Measurements from ENCODE around the gene CLEC4D. TPM values are rescaled to one million over a fixed set of nuclear protein-coding genes. Genes with fewer than 3 reads are reported as not detected.
"Not testable (repeated sequence)": the region's sequence is repeated elsewhere in the genome, so short reads cannot be mapped to it uniquely, and the experiment has no call there.

CLEC4D gene
- polyA plus RNA-seq (2012; ENCODE audit: missing spikeins): not detected

- FAIRE-seq (no peak), DNase-seq (ENCODE audit: insufficient read length) (no peak)
- TF ChIP-seq POLR2AphosphoS5 (IDR thresholded peaks at IDR 0.05; ENCODE audit: low read depth, low read length) (no peak), TAF1 (IDR thresholded peaks at IDR 0.05; ENCODE audit: borderline replicate concordance, low read depth, low read length) (no peak)
Observed at GRCh38 chr12:8513256-8513655, at the start of gene CLEC4D. TSS of gene CLEC4D (plus strand) at chr12:8513503. CDS start at chr12:8513733, 230 bp downstream.

GRCh38 chr12:8465301-8465996 lies 47.9 kb upstream of the CLEC4D start:
- DNase-seq (ENCODE audit: insufficient read length) (no peak), FAIRE-seq (no peak)
- TF ChIP-seq POLR2A (IDR thresholded peaks at IDR 0.05; ENCODE audit: low read depth, low read length) (no peak), POLR2AphosphoS5 (IDR thresholded peaks at IDR 0.05; ENCODE audit: low read depth, low read length) (no peak), TAF1 (IDR thresholded peaks at IDR 0.05; ENCODE audit: borderline replicate concordance, low read depth, low read length) (no peak)

GRCh38 chr12:8466241-8466640 lies 47.1 kb upstream of the CLEC4D start:
- TF ChIP-seq POLR2AphosphoS5 (IDR thresholded peaks at IDR 0.05; ENCODE audit: low read depth, low read length) (no peak), TAF1 (IDR thresholded peaks at IDR 0.05; ENCODE audit: borderline replicate concordance, low read depth, low read length) (no peak), POLR2A (IDR thresholded peaks at IDR 0.05; ENCODE audit: low read depth, low read length) (no peak)
- no peak for DNase-seq (ENCODE audit: insufficient read length)
- no peak for FAIRE-seq

- TF ChIP-seq POLR2AphosphoS5 (IDR thresholded peaks at IDR 0.05; ENCODE audit: low read depth, low read length) (no peak), POLR2A (IDR thresholded peaks at IDR 0.05; ENCODE audit: low read depth, low read length) (no peak), TAF1 (IDR thresholded peaks at IDR 0.05; ENCODE audit: borderline replicate concordance, low read depth, low read length) (no peak)
- DNase-seq (ENCODE audit: insufficient read length) (no peak), FAIRE-seq (no peak)
Observed at GRCh38 chr12:8471090-8471489, 42.2 kb upstream of the CLEC4D start.

GRCh38 chr12:8475508-8476203 lies 37.6 kb upstream of the CLEC4D start:
- no peak for FAIRE-seq

GRCh38 chr12:8482571-8483061 lies 30.7 kb upstream of the CLEC4D start:
- FAIRE-seq: no peak
- DNase-seq (ENCODE audit: insufficient read length): no peak
- TF ChIP-seq POLR2AphosphoS5 (IDR thresholded peaks at IDR 0.05; ENCODE audit: low read depth, low read length): no peak

More at GRCh38 chr12:8475508-8476203, 37.6 kb upstream of the CLEC4D start:
- DNase-seq (ENCODE audit: insufficient read length): no peak
- TF ChIP-seq TAF1 (IDR thresholded peaks at IDR 0.05; ENCODE audit: borderline replicate concordance, low read depth, low read length): no peak
- TF ChIP-seq POLR2AphosphoS5 (IDR thresholded peaks at IDR 0.05; ENCODE audit: low read depth, low read length): no peak
- TF ChIP-seq POLR2A (IDR thresholded peaks at IDR 0.05; ENCODE audit: low read depth, low read length): no peak

- TF ChIP-seq POLR2A (IDR thresholded peaks at IDR 0.05; ENCODE audit: low read depth, low read length): no peak
- no peak for TF ChIP-seq POLR2AphosphoS5 (IDR thresholded peaks at IDR 0.05; ENCODE audit: low read depth, low read length)
- TF ChIP-seq TAF1 (IDR thresholded peaks at IDR 0.05; ENCODE audit: borderline replicate concordance, low read depth, low read length): no peak
- no peak for DNase-seq (ENCODE audit: insufficient read length)
- no peak for FAIRE-seq
Observed at GRCh38 chr12:8483079-8483478, 30.2 kb upstream of the CLEC4D start.

- DNase-seq (ENCODE audit: insufficient read length): no peak
- TF ChIP-seq TAF1 (IDR thresholded peaks at IDR 0.05; ENCODE audit: borderline replicate concordance, low read depth, low read length) (no peak), POLR2A (IDR thresholded peaks at IDR 0.05; ENCODE audit: low read depth, low read length) (no peak), POLR2AphosphoS5 (IDR thresholded peaks at IDR 0.05; ENCODE audit: low read depth, low read length) (no peak)
- FAIRE-seq: peak; percentile 30
Observed at GRCh38 chr12:8491646-8492530, 21.4 kb upstream of the CLEC4D start.

GRCh38 chr12:8493084-8493483 lies 20.2 kb upstream of the CLEC4D start:
- DNase-seq (ENCODE audit: insufficient read length) (peak; percentile 27), FAIRE-seq (peak; percentile 90)
- no peak for TF ChIP-seq POLR2A (IDR thresholded peaks at IDR 0.05; ENCODE audit: low read depth, low read length)
- no peak for TF ChIP-seq POLR2AphosphoS5 (IDR thresholded peaks at IDR 0.05; ENCODE audit: low read depth, low read length)
- no peak for TF ChIP-seq TAF1 (IDR thresholded peaks at IDR 0.05; ENCODE audit: borderline replicate concordance, low read depth, low read length)

GRCh38 chr12:8495671-8496070 lies 17.6 kb upstream of the CLEC4D start:
- not testable (repeated sequence) for DNase-seq (ENCODE audit: insufficient read length); FAIRE-seq

GRCh38 chr12:8496074-8496473 lies 17.2 kb upstream of the CLEC4D start:
- DNase-seq (ENCODE audit: insufficient read length); FAIRE-seq: not testable (repeated sequence)

- no peak for TF ChIP-seq POLR2A (IDR thresholded peaks at IDR 0.05; ENCODE audit: low read depth, low read length)
- TF ChIP-seq TAF1 (IDR thresholded peaks at IDR 0.05; ENCODE audit: borderline replicate concordance, low read depth, low read length): no peak
- DNase-seq (ENCODE audit: insufficient read length) (no peak), FAIRE-seq (peak; percentile 63)
Observed at GRCh38 chr12:8499616-8500015, 13.7 kb upstream of the CLEC4D start.
